HG03060 (cell line): Measurements from ENCODE around the gene IL2RA.
"Not testable (repeated sequence)": the region's sequence is repeated elsewhere in the genome, so short reads cannot be mapped to it uniquely, and the experiment has no call there.

ENCODE experiments used
- ATAC-seq: cut with Tn5 transposase; IDR thresholded peaks from one replicate; pipeline ENCODE4 v1.9.1; 2021; ENCODE audit warnings: low read depth, moderate number of reproducible peaks; ENCODE audit not compliant: unreplicated experiment

The IL2RA gene

DNA sequence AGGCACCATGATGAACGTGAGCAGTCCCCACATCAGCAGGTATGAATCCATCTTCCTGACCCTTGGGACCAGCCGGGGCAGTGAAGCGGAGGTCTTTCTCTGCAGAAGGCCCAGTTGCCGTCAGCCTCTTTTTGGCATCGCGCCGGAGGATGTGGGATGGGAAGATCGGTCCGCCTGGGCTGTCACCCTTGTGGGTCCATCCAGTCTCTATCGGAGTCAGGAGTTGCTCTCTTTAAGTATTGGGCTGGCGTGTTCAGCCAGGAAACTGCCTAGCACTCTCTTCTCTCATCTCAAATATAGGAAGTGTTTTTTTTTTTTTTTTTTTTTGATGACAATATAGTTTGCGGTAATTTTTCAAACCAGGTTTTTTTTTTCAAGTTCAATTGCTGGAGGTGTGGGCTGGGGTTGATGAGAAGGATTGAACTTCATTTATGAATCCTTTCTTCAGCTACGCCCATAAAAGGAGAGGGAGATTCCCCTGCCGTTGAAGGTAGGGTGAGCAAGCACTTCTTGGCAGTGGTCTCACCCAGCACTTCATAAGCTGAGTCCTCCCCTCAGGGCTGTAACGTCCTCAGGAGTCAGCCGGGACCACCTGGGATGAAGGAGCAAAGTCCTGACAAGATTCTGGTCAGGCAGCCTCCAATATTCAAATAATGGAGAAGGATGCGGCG, at the start of gene IL2RA:
Gene IL2RA, minus strand, starts transcription at position 267 of the 671 bp plus-strand sequence. Its CDS starts 216 bp downstream, at position 51.
- no peak for ATAC-seq

DNA sequence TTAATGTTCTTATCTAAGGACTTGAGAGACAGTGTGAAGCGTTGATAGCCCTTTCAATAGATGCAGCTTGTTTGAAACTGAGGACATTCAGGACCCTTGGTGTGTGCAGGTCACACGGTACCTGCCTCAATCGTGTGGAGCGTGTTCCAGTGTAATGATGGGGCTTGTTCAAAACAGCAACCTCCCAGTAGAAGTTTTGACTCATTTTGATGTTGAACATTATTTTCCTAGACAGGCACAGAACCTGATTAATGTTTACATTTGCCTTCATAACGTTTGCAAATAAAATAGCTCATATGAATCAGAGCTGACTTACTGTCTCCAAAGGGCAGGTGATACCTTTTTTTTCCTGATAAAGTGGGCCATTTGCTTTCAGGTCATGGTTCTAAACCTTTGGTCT, 48.0 kb upstream of the IL2RA start:
- no peak for ATAC-seq

DNA sequence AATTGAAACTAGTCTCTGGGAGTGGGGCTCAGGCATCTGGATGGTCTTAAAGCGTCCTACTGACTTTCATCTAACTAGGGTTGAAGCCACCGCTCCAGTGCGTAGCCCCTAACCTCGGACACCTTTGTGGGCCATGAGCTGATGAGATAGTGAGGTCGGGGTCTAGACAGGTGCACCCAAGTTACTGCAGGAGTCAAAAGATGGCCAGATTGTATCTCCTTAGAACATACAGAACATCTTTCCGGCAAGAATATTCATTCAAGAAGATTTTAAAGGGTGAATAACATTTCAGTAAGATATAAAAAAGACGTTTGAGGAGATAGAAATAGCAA, 47.2 kb upstream of the IL2RA start:
- no peak for ATAC-seq

- ATAC-seq = no peak
Measured at GRCh38 chr10:6108631-6109443, 46.7 kb upstream of the IL2RA start.

DNA sequence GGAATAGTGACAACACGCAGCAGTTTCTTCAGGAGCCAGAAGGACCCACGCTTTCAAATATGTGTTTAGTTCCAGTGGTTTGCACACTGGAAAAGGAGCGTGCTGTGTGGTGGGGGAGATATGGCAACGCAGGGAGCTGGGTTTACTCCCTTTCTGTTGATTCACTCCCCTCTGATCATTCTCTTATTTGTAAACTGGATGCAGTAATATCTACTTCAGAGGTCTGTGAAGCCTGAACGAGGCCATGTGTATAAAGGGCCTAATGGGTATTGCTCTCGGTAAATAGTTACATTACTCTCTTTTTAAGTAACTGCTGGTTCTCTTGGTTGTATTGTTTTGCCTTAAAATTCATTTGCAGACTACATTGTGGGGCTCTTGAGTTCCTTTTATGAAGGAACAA, 45.9 kb upstream of the IL2RA start:
- ATAC-seq = no peak

DNA sequence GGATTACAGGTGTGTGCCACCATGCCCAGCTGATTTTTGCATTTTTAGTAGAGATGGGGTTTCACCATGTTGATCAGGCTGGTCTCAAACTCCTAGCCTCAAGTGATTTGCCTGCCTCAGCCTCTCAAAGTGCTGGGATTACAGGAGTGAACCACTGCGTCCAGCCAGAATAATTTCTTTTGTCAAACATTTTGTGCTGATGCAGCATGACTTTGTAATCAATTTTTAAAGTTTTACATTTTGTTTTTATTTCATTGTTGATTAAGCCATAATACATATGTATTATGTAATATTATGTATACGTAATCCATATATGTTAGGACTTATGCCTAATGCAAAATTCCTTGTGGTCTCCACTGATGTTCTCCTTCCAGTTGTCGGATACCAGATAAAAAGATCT, 45.4 kb upstream of the IL2RA start:
- ATAC-seq = not testable (repeated sequence)

DNA sequence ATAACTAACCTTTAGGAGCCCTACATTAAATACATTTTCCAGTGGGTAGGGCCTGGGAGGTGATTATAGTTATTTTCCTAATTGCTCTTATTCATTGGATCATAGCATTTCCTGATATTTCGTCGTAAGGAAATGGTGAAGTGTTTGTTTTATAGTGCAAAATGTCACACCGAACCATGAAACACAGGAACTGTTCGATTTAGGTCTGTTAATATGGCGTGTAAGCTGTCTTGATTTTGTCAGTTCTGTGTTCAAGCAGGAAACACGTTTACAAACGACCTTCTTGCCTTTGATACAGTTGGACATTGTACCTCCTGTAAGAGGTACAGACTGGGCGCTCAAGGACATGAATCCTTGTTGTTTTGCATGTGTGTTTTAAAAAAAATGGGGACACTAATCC, 41.4 kb upstream of the IL2RA start:
- no peak for ATAC-seq

- no peak for ATAC-seq
Measured at GRCh38 chr10:6102128-6102527, 40.0 kb upstream of the IL2RA start.

- no peak for ATAC-seq
Measured at GRCh38 chr10:6101181-6101580, 39.0 kb upstream of the IL2RA start.

DNA sequence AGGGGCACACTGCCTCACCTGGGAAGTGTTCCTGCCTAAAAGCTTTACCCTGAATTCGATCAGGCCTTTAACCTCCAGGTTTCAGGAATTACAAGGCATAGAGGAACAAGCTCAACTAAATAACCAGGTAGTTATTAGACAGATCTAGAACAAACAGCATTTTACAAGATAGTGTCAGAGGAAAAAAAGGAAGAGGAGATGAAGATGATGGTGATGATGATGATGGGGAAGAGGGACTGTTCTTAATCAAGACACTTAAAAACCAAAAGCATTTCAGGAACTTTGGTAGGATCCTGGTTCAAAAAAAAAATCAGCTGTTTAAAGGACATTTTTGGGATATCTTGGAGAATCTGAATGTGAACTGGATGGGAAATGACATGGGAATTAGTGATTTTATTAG, 38.2 kb upstream of the IL2RA start:
- ATAC-seq = no peak

DNA sequence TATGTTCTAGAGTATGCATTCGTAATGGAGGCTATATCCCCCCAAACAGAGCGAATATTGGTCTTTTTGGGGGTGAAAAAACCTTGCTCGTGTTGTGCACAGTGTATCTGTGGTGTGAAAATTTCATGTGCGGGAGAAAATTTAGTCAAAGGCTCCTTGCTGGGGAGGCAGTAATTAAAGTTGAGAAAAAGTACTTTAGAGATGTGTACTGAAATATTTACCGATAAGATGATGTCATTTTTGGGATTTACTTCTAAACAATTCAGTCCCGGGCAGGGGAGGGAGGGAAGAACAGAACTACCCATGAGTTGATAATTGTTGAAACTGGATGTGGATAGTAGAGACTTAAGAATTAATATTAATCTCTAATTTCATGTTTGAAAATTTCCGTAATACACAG, 36.0 kb upstream of the IL2RA start:
- no peak for ATAC-seq

DNA sequence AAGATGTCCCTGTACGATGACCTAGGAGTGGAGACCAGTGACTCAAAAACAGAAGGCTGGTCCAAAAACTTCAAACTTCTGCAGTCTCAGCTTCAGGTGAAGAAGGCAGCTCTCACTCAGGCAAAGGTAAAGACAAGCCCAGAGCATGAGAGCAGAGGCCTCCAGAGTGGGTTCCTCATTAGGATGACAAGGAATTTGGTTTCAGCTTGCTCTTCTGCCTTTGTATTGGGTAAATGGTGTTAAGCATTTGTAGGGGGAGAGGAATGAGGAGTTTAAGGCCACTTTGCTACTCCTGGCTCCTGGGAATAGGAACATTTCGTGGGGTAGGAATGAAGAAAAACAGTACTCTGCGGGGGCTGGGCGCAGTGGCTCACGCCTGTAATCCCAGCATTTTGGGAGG, 34.9 kb upstream of the IL2RA start:
- ATAC-seq = no peak

GRCh38 chr10:6095810-6096570, 33.8 kb upstream of the IL2RA start:
- no peak for ATAC-seq

GRCh38 chr10:6092731-6093130, 30.6 kb upstream of the IL2RA start:
- ATAC-seq = no peak

GRCh38 chr10:6091630-6092029, 29.5 kb upstream of the IL2RA start:
- no peak for ATAC-seq

DNA sequence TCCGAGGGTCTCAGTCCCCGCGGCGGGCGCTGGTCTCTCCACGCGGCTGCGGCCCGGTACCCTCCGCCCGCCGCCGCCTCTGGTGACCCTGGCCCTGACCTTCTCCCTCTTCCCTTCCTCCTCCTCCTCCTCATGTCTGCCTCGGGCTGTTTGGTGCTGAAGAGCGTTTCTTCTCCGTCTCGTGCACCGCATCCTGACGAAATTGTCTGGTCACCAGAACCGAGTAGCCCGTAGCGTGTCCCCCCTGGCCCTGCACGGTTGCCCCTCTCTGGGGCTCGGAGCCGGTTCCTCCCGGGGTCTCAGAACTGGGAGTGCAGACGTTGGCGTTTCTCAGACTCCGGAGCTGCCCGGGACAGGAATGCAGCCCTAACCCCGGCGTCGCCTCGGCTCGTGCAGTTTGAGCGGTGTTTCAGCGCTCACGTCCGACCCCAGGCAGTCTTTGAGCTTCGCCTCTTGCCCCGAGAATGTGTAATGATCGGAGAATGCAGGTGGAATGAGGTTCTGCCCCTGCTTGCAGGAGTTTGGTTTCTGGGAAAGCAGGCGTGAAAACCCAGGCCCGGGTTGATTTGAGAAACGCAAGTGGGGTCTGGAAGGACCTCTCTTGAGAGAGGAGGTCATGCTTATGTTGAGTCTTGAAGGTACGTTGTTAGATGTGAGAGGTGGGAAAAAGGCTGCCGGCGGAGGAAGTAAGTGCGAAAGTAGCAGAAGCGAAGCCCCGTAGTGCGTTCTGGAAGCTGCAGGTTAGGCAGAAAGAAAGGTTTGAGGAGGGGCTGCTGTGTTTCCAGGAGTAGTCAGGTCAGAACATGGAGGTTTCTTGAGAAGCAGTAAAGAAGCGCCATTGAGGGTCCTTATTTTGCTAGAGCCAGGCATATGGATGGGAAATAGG, 27.4 kb upstream of the IL2RA start:
- no peak for ATAC-seq

DNA sequence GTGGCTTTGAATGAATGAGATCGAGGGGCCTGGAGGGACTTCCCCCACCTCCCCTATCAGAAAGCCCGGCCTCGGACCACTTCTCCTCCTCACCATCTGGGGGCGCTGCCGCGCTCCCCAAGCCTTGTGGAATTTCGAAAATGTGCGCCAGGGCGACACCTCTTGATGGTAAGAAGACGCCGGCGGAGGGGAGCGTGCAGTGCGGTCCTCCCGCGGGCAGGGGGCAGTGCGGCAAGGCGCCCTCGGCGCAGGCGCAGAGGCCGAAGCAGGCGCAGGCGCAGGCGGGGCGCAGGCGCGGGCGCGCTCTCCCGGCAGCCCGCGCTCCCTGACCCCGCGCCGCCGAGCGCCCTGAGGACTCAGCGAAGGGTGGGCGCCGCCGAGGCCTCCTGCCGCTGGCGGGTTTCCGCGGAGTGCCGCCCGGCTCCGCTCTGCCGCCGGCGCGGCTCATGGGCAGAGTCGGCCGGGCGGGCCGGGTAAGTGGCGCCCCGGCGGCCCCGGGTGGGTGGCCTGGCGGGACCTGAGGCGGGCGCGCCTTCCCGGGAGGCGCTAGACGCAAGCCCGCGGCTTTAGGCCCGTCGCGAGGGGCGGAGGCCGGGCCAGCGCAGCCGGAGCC, 26.7 kb upstream of the IL2RA start, which contains the start of gene RBM17:
Gene RBM17, plus strand, starts transcription at position 314 of the 613 bp plus-strand sequence. CDS start 8,032 bp downstream, outside the sequence.
- peak; percentile 79 for ATAC-seq

DNA sequence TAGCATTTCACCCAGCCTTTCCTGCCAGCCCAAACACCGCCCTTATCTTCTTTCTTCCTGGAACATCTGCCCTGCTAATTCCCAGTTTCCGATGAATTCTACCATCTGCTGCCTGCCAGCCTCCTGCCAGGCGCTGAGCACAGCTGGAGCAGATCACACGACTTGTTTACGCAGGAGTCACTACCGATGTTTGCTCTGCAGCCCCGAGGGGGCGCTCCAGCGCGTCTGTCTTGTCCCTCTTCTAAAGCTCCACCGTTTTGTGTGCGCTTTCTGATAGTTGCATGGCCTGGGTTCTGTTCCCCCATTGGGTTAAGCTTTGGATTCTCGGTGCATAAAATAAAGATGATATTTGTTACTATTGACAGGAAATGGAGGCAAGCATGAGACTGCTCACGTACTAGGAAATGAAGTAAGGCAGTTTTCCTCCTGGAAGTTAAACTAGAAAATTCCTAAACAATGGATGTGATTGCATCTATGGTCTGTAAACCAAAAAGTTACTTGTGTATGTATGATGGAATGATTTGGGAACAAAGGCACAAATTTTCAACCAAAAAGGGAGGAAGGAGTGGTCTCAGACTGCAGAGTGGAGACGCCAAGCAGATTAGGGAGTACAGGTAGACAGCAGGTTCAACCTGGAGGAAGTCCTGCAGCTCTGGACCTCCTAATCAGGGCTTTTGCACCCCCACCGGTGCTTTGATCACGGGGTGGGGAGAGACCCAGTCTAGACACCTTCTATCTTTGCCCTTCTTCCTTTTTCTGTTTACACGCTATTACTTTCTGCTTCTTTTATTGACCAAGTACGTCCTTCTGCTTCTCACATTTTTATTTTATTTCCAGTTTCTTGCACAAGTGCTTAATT, 24.4 kb upstream of the IL2RA start:
- ATAC-seq = no peak
